GM12872 (cell line): Measurements from ENCODE around the gene RAD1.

Experiments
- TF ChIP-seq, protein P1 (sequence below): IDR thresholded peaks from 3 replicates; pipeline ENCODE4 v1.5.1; 2011; ENCODE audit warnings: low read depth, mild to moderate bottlenecking, low read length, moderate library complexity; ENCODE audit not compliant: insufficient read depth

The RAD1 gene

GRCh38 chr5:34932947-34933346 is 17.6 kb upstream of the RAD1 start:
- TF ChIP-seq, protein P1, sequence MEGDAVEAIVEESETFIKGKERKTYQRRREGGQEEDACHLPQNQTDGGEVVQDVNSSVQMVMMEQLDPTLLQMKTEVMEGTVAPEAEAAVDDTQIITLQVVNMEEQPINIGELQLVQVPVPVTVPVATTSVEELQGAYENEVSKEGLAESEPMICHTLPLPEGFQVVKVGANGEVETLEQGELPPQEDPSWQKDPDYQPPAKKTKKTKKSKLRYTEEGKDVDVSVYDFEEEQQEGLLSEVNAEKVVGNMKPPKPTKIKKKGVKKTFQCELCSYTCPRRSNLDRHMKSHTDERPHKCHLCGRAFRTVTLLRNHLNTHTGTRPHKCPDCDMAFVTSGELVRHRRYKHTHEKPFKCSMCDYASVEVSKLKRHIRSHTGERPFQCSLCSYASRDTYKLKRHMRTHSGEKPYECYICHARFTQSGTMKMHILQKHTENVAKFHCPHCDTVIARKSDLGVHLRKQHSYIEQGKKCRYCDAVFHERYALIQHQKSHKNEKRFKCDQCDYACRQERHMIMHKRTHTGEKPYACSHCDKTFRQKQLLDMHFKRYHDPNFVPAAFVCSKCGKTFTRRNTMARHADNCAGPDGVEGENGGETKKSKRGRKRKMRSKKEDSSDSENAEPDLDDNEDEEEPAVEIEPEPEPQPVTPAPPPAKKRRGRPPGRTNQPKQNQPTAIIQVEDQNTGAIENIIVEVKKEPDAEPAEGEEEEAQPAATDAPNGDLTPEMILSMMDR: no peak

- TF ChIP-seq, protein P1: no peak
These were observed 15.6 kb upstream of the RAD1 start for GRCh38 chr5:34930870-34931269.

DNA sequence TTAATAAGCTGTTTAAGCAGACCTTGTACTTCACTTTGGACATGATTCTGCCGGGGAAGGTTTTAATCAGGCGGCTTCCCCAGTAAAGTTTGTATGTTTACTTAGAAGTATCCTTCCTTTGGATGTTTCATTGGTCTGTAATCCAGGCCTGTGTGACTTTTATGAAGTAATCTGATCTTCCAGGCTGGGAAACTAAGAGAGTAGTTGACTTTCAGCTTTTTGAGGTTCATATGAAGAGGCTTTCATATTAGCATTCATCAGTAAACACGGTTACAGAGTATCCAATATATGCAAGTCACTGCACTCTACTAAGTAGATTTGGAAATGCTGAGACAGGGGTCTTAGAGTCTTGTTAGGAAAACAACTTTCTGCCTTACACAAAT is 15.1 kb upstream of the RAD1 start:
- TF ChIP-seq, protein P1: no peak

DNA sequence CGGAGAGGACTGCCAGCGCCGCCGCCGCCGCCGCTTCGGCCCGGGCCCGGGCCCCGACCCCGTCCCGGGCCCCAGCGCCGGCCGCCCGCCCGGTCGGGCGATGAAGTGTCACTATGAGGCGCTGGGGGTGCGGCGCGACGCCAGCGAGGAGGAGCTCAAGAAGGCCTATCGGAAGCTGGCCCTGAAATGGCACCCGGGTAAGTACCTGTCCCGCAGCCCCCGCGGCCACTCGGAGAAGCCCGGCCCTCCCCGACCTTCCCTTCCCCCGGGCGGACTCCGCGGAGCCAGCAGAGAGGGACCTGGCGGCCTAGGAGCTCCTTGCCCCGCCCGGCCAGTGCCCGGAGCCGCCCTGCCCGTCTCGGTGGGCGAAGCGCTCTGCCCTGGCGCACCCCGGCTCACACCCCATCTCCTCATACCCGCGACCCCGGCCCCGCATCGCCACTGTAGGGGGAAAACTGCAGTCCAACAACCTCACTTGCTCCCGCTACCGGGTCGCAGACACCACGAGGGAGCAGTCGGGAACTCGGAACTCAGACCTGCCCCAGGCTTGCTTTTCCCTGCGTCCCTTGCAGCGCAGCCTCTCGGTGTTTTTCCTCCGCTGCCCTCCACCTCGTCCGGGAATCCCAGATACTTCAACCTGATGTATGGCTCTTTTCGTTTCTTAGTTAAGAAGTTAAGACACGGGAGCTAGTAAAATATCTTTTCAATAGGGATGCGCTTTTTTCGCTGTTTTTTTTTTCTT is 14.6 kb upstream of the RAD1 start:
- TF ChIP-seq, protein P1: no peak

DNA sequence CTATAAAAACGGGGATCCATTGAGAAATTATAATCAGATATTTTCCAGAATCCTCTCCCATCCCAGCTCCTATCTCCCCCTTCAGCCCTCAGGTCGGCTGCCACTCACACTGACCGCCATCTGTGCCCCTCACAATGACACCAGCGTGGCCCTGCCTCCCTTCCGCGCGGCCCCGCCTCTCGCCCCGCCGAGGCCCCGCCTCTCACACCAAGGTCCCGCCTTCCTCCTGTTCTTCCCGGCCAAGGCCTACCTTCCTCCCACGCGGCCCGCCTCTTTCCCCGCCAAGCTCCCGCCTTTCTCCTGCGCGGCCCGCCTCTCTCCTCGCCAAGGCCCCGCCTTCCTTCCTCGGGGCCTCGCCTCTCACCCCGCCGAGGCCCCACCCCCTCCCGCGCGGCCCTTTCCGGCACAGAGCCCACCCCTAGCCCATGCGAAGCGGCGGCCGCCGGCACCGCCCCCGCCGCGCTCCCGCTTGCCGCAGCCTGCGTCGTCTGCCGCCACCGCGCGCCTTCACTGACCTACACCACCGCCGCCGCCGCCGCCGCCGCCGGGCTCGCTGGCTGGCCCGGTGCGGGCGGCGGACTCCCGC is 13.9 kb upstream of the RAD1 start, which contains the start of gene DNAJC21:
Gene DNAJC21, plus strand, starts transcription at position 426 of the 586 bp plus-strand sequence. CDS start 261 bp downstream, outside the sequence.
- TF ChIP-seq, protein P1: no peak

DNA sequence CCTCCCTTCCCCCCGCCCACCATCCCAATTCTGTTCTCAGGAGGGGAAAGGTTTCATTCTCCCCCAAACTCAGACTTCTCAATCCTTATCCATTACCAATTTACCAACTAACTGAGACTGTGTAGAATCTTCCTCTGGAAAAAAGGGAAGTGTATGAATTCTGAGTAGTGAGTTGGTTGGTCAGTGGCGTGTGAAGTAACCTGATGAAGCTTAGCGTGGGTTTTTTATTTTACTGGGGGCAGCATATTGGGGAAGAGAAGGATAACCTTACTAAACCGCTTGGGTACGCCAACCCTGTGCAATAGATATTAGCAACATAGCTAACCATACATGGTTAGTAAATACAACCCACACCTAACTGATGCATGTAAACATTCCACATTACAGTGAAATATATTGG is 13.0 kb upstream of the RAD1 start:
- TF ChIP-seq, protein P1: no peak

DNA sequence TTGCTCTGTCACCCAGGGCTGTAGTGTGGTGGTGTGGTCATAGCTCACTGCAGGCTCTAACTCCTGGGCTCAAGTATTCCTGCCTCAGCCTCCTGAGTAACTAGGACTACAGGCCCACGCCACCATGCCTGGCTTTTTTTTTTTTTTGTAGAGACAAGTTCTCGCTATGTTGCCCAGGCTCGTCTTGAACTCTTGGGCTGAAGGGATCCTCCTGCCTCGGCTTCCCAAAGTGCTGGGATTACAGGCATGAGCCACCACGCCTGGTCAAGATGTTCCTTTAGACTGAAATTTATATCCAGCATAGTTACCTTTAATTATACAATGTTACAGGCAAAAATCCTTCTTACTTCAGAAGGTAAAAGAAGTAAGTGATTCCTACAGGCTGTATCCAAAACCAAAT is 12.5 kb upstream of the RAD1 start:
- TF ChIP-seq, protein P1: no peak
